ENCODE data around the gene CASZ1. TPM values are rescaled to one million over a fixed set of nuclear protein-coding genes. Genes with fewer than 3 reads are reported as not detected.

CASZ1 gene
- polyA plus RNA-seq, 2 of the 4 experiments (the other 2 are of a cell fraction) = 0.52 to 1.2 TPM

DNA sequence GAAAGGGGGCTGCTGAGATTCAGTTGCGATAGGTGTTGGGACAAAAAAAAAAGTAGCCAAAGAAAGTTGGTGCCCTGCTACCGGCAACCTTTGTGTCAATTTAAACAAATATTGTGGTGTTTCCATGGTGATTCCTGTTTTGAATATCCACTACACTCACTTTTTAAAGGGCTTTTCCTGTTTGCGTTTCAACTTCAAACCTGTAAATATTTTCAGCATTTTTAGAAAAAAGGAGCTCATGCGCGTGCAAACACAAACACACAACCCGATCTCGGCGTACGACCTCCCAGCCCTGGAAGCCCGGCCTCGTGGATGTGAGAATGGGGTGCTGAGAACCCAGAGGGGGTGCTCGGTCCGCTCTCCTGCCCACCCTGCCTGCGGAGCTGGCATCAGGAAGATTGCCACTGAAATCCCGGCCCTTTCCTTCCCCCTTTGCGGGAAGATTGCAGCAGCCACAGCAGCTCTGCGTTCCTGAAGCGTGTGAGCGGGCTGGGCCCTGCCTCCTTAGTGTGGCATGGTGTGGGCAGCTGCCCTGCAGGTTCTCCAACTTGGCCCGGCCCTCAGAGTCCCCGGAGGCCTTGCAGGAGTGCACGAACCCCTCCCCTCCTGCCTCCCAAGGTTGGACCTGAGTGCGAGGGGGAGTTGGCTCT, 34.8 kb downstream of the CASZ1 start:
- Histone ChIP-seq H3K4me1 (no peaks in the 10 kb centered on the region), H3K4me3 (no peak overlapping the region), H3K4me2 (no peak overlapping the region), H3K27ac (no peak overlapping the region), H3K9me3 (no peaks in the 10 kb centered on the region)
- WGBS (ENCODE audit: missing lambda C conversion rate) = 82% methylated on average over 14 of the region's 23 CpGs
- DNase-seq (ENCODE audit: low read depth in 1 of 2, low spot score in 1 of 2) (no peak), FAIRE-seq (no peak), ATAC-seq (no peak)
- POLR2A ChIA-PET = no interaction called here
- CTCF ChIA-PET = interaction anchor here (0.8 kb wide), 1 partner anchor 10 kb away, joined by 3 read pairs; no protein-coding TSS in a partner anchor
- TF ChIP-seq, protein P1, sequence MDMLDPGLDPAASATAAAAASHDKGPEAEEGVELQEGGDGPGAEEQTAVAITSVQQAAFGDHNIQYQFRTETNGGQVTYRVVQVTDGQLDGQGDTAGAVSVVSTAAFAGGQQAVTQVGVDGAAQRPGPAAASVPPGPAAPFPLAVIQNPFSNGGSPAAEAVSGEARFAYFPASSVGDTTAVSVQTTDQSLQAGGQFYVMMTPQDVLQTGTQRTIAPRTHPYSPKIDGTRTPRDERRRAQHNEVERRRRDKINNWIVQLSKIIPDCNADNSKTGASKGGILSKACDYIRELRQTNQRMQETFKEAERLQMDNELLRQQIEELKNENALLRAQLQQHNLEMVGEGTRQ (IDR thresholded peaks at IDR 0.05) = no peak
- TF ChIP-seq TFCP2L1 (CRISPR knock-in tag; IDR thresholded peaks at IDR 0.05) = no peak
- TF ChIP-seq NFE2L2 (conservative IDR thresholded peaks at IDR 0.05; ENCODE audit: low read length) = no peak
- no peak for TF ChIP-seq KDM1A (IDR thresholded peaks at IDR 0.05; ENCODE audit: low read depth)
- TF ChIP-seq FOSB (CRISPR knock-in tag; IDR thresholded peaks at IDR 0.05) = no peak
- TF ChIP-seq EP300 (IDR thresholded peaks at IDR 0.05) = no peak
- TF ChIP-seq MAFK (IDR thresholded peaks at IDR 0.05; ENCODE audit: partially characterized antibody) = no peak
- TF ChIP-seq PHF8 (IDR thresholded peaks at IDR 0.05; ENCODE audit: borderline replicate concordance, low read depth) = no peak
- TF ChIP-seq TP53 (CRISPR knock-in tag; IDR thresholded peaks at IDR 0.05) = no peak
- no peak for TF ChIP-seq FOSL2 (IDR thresholded peaks at IDR 0.05)
- no peak for TF ChIP-seq FOSL2 (CRISPR knock-in tag; IDR thresholded peaks at IDR 0.05)
- TF ChIP-seq JUN (IDR thresholded peaks at IDR 0.05) = no peak
- no peak for TF ChIP-seq RNF2 (IDR thresholded peaks at IDR 0.05; ENCODE audit: borderline replicate concordance, low read depth)
- no peak for TF ChIP-seq EHMT2 (IDR thresholded peaks at IDR 0.05; ENCODE audit: low read depth)
- TF ChIP-seq NPAS2 (CRISPR knock-in tag; IDR thresholded peaks at IDR 0.05; ENCODE audit: borderline replicate concordance) = no peak
- no peak for TF ChIP-seq SREBF2 (IDR thresholded peaks at IDR 0.05)
- TF ChIP-seq CHD4 (IDR thresholded peaks at IDR 0.05; ENCODE audit: borderline replicate concordance) = no peak

DNA sequence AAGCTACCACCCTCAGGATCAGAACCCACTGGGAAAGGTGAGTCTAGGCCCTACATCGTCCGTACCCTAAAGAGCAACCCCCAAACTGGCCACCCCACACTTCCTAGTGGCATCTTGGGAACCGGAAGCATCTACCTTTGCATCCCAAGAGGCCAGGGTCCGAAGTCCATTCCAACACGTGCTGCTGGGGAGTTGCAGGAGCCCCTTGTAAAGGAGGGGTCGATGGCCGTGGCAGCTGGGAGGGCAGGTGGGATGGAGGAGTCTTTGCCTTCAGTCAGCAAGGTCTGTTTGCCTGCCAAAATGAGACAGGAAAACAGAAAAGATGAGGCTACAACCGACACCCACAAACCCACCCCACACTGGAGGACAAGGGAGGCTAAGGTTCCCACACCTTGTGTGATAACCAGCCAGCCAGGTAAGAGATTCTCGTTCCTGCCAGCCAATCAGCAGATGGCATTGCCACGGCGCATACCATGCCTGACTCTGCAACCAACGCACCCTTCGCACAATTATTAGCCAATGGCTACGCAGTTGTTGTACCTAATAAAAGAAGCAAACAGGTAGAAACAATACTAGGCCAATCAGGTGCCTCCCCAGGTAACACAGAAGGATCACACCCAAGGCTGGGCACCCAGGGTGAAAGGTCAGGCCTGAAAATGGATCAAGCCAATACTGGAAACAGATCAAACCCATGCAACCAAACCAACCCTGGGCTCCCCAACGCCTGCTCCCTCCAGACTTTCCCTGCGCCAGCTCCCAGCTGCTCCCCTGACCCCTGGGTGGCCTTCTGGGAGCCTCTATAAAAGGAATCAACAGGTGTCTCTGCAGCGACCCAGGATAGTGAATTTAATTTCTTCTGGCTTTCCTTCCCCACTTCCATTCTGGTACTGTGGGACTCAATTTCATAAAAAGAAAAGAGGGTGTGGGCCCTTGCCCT, 35.6 kb downstream of the CASZ1 start:
- CTCF ChIA-PET = interaction anchor here (0.8 kb wide), 1 partner anchor 9 kb away, joined by 3 read pairs; no protein-coding TSS in a partner anchor

DNA sequence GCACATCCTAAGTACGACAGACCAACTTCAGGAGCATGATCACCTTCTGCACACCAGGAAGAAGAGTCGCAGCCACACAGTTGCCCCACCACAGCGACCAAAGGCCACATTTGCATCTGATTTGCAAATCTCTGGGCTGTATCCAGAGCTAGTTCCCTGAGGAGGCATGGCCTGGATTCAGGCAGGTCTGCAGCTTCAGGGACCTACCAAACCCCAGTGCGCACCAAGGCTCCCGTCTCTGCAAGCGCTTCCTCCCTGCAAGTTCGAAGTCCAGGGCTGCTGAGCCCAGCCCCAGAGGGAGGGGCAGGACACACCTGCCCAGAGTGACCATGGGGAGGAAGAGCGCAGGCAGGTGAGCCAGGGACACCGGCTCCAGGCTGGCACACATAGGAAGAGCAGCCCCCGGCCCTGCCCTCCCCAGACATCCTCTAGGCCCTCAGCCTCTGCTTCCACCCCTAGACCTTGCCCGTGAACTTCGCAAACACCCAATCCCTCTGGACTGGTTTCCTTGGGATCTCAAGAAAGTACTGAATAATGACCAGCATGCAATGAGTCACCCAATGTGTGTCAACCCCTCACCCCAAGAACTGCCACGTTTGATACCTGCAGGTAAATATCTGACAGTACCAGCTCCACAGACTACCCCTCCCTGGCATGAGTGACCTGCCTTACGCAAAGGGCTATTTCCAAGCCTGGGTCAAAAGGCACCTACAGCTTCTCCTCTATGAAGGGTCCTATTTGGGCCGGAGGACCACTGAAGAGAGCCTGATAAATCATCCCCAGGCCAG, 36.8 kb downstream of the CASZ1 start:
- Histone ChIP-seq H3K9me3 (no peaks in the 10 kb centered on the region), H3K27ac (no peak overlapping the region), H3K4me2 (no peak overlapping the region), H3K4me1 (no peaks in the 10 kb centered on the region), H3K4me3 (no peak overlapping the region)
- POLR2A ChIA-PET = no interaction called here
- no peak for FAIRE-seq
- CTCF ChIA-PET = no interaction called here
- DNase-seq (ENCODE audit: low read depth in 1 of 2, low spot score in 1 of 2) = no peak
- WGBS (ENCODE audit: missing lambda C conversion rate) = 57% methylated on average over 2 of the region's 15 CpGs
- no peak for ATAC-seq
- no peak for TF ChIP-seq NPAS2 (CRISPR knock-in tag; IDR thresholded peaks at IDR 0.05; ENCODE audit: borderline replicate concordance)
- no peak for TF ChIP-seq CHD2 (IDR thresholded peaks at IDR 0.05; ENCODE audit: low read length, partially characterized antibody)
- no peak for TF ChIP-seq RAD21 (conservative IDR thresholded peaks at IDR 0.05 in 1 of 2, IDR thresholded peaks at IDR 0.05 in 1 of 2)
- TF ChIP-seq, protein P2, sequence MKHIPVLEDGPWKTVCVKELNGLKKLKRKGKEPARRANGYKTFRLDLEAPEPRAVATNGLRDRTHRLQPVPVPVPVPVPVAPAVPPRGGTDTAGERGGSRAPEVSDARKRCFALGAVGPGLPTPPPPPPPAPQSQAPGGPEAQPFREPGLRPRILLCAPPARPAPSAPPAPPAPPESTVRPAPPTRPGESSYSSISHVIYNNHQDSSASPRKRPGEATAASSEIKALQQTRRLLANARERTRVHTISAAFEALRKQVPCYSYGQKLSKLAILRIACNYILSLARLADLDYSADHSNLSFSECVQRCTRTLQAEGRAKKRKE (CRISPR knock-in tag; IDR thresholded peaks at IDR 0.05; ENCODE audit: low read depth) = no peak
- TF ChIP-seq RNF2 (IDR thresholded peaks at IDR 0.05; ENCODE audit: borderline replicate concordance, low read depth) = no peak
- TF ChIP-seq JUN (IDR thresholded peaks at IDR 0.05) = no peak
- TF ChIP-seq, protein P3, sequence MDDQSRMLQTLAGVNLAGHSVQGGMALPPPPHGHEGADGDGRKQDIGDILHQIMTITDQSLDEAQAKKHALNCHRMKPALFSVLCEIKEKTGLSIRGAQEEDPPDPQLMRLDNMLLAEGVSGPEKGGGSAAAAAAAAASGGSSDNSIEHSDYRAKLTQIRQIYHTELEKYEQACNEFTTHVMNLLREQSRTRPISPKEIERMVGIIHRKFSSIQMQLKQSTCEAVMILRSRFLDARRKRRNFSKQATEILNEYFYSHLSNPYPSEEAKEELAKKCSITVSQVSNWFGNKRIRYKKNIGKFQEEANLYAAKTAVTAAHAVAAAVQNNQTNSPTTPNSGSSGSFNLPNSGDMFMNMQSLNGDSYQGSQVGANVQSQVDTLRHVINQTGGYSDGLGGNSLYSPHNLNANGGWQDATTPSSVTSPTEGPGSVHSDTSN (IDR thresholded peaks at IDR 0.05) = no peak
- TF ChIP-seq MAFK (IDR thresholded peaks at IDR 0.05; ENCODE audit: partially characterized antibody) = no peak
- no peak for TF ChIP-seq ZSCAN20 (CRISPR knock-in tag; IDR thresholded peaks at IDR 0.05)
- no peak for TF ChIP-seq ZC3H11A (IDR thresholded peaks at IDR 0.05)
- TF ChIP-seq NFE2L2 (conservative IDR thresholded peaks at IDR 0.05; ENCODE audit: low read length) = no peak
- no peak for TF ChIP-seq CBX2 (IDR thresholded peaks at IDR 0.05; ENCODE audit: borderline replicate concordance, low read depth)
- TF ChIP-seq KDM1A (IDR thresholded peaks at IDR 0.05; ENCODE audit: low read depth) = no peak
- TF ChIP-seq HDAC2 (IDR thresholded peaks at IDR 0.05) = no peak
- no peak for TF ChIP-seq HOXB5 (CRISPR knock-in tag; IDR thresholded peaks at IDR 0.05)
- TF ChIP-seq SREBF2 (IDR thresholded peaks at IDR 0.05) = no peak
- TF ChIP-seq, protein P4, sequence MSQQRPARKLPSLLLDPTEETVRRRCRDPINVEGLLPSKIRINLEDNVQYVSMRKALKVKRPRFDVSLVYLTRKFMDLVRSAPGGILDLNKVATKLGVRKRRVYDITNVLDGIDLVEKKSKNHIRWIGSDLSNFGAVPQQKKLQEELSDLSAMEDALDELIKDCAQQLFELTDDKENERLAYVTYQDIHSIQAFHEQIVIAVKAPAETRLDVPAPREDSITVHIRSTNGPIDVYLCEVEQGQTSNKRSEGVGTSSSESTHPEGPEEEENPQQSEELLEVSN (IDR thresholded peaks at IDR 0.05; ENCODE audit: borderline replicate concordance, low read depth) = no peak
- TF ChIP-seq EP300 (IDR thresholded peaks at IDR 0.05) = no peak

More for the DNA sequence above, 35.6 kb downstream of the CASZ1 start:
- Histone ChIP-seq H3K4me3 (no peak overlapping the region), H3K4me1 (no peaks in the 10 kb centered on the region), H3K27ac (no peak overlapping the region), H3K4me2 (no peak overlapping the region), H3K9me3 (no peaks in the 10 kb centered on the region)
- FAIRE-seq (no peak), DNase-seq (ENCODE audit: low read depth in 1 of 2, low spot score in 1 of 2) (no peak), ATAC-seq (no peak)
- WGBS (ENCODE audit: missing lambda C conversion rate) = 68% methylated on average over 13 of the region's 17 CpGs
- no peak for TF ChIP-seq CBX8 (IDR thresholded peaks at IDR 0.05)
- no peak for TF ChIP-seq ZNF302 (CRISPR knock-in tag; IDR thresholded peaks at IDR 0.05)
- no peak for TF ChIP-seq NR3C1 (IDR thresholded peaks at IDR 0.05)
- POLR2A ChIA-PET = no interaction called here
